Esophagus muscularis mucosa (tissue), 3 donors: Measurements from ENCODE around the gene TMSB10.

Experiments used
- CTCF ChIP-seq, 3 experiments: fragments of 200-600 bp in 2 of 3; fragments of 450-650 bp in 1 of 3; sonication (generic) in 2 of 3; IDR thresholded peaks; one replicate each; pipeline ENCODE4 v1.5.1; 2017 to 2019; ENCODE audit warnings: antibody characterized with exemption in 3 of 3, mild to moderate bottlenecking in 2 of 3, moderate library complexity in 1 of 3
- POLR2AphosphoS5 ChIP-seq, 2 donors: sonication (generic); formaldehyde crosslinking; IDR thresholded peaks; one replicate each; pipeline ENCODE4 v1.6.1; 2017; ENCODE audit warnings: antibody characterized with exemption in 2 of 2

DNA sequence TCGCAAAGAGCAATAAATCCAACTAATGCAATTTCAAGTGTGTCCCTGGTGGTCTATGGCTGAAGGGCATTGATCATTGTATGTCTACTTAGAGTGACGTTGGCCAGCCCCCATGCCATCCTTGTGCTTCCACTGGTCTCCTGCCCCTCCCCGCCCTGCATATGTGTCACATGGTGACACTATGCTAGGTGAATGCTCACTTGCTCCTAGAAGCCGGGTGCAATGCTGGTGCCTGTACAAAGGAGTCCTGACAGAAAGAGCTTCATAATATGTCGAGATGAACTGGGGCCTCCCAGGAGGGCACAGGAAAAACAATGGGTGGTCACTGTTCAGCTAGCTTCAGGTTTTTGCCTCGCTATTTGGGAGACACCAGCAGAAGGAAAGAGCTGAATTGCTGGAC is 18.7 kb upstream of the TMSB10 start:
- TF ChIP-seq CTCF (IDR thresholded peaks at IDR 0.05), result no peak
- no peak for TF ChIP-seq POLR2AphosphoS5 (IDR thresholded peaks at IDR 0.05)
